BLaER1 treated with 17β-estradiol and CSF1 and Interleukin-3, amounts not matched to agents 10 nM and 100 nM (cell line): ENCODE data around the gene RBAK.

Experiments
- H3K27ac ChIP-seq, 11 experiments: shearing (Covaris generic); formaldehyde crosslinking; 2 replicates each; pipeline ENCODE4 v1.8.1; 2022
- H3K27me3 ChIP-seq, 11 experiments: shearing (Covaris generic); formaldehyde crosslinking; 2 replicates each; pipeline ENCODE4 v1.8.1; 2022
- H3K36me3 ChIP-seq, 11 experiments: shearing (Covaris generic); formaldehyde crosslinking; 2 replicates each; pipeline ENCODE4 v1.8.1; 2022
- H3K4me1 ChIP-seq, 10 experiments: shearing (Covaris generic); formaldehyde crosslinking; 2 replicates each; pipeline ENCODE4 v1.8.1; 2022
- H3K4me2 ChIP-seq, 11 experiments: shearing (Covaris generic); formaldehyde crosslinking; 2 replicates each; pipeline ENCODE4 v1.8.1; 2022
- H3K4me3 ChIP-seq, 10 experiments: shearing (Covaris generic); formaldehyde crosslinking; 2 replicates each; pipeline ENCODE4 v1.8.1; 2022
- H3K9ac ChIP-seq, 11 experiments: shearing (Covaris generic); formaldehyde crosslinking; 2 replicates each; pipeline ENCODE4 v1.8.1; 2022
- H3K9me3 ChIP-seq, 11 experiments: shearing (Covaris generic); formaldehyde crosslinking; replicated peaks in 1 of 11; 2 replicates each; pipeline ENCODE4 v1.8.1; 2022
- H4K20me1 ChIP-seq, 11 experiments: shearing (Covaris generic); formaldehyde crosslinking; 2 replicates each; pipeline ENCODE4 v1.8.1; 2022
- Cebpa-rat ChIP-seq, 11 experiments: shearing (Covaris generic); IDR thresholded peaks; 2 replicates each; pipeline ENCODE4 v1.8.1; 2022

The RBAK gene

DNA sequence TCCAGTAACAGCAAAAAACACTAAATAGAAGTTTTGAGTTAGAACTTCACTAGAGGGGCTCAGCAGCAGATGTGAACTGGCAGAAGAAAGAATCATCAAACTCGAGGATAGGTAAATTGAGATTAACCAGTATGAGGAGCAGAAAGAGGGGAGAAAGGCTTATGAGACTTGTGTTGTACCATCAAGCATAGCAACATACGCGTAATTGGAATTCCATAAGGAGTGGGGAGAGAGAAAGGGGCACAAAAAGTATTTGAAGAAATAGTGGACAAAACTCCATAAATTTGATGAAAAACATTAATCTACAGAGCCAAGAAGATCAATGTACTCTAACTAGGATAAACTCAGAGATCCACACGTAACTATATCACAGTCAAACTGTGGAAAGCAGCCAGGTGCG lies 48.3 kb downstream of the RBAK start:
- no peaks in the 10 kb centered on the region for H3K4me1 ChIP-seq

GRCh38 chr7:5094641-5095040 lies 49.0 kb downstream of the RBAK start:
- Histone ChIP-seq H4K20me1 (no peaks in the 10 kb centered on the region), H3K9me3 (peaks cover 44 to 60% (median 51%) of the 10 kb centered on the region in 11 experiments), H3K27me3 (no peaks in the 10 kb centered on the region), H3K4me1 (no peaks in the 10 kb centered on the region), H3K9ac (no peak overlapping the region), H3K4me3 (no peak overlapping the region), H3K4me2 (no peak overlapping the region), H3K36me3 (peaks cover 0 to 4% (median 0%) of the 10 kb centered on the region in 11 experiments; a peak in 1 of 22 replicates), H3K27ac (no peak overlapping the region)
- no peak for TF ChIP-seq Cebpa-rat (IDR thresholded peaks at IDR 0.05)

More for the DNA sequence above, 48.3 kb downstream of the RBAK start:
- Histone ChIP-seq H3K9me3 (peaks cover 37 to 53% (median 45%) of the 10 kb centered on the region in 11 experiments), H3K9ac (no peak overlapping the region), H3K4me3 (no peak overlapping the region), H4K20me1 (no peaks in the 10 kb centered on the region), H3K27me3 (no peaks in the 10 kb centered on the region), H3K4me2 (no peak overlapping the region), H3K27ac (no peak overlapping the region), H3K36me3 (peaks cover 0 to 4% (median 0%) of the 10 kb centered on the region in 11 experiments; a peak in 1 of 22 replicates)
- no peak for TF ChIP-seq Cebpa-rat (IDR thresholded peaks at IDR 0.05)

- no peaks in the 10 kb centered on the region for H3K27me3 ChIP-seq
- H4K20me1 ChIP-seq, result no peaks in the 10 kb centered on the region
- H3K27ac ChIP-seq, result no peak overlapping the region
- no peaks in the 10 kb centered on the region for H3K36me3 ChIP-seq
- no peak overlapping the region for H3K9ac ChIP-seq
- no peak overlapping the region for H3K4me2 ChIP-seq
- H3K9me3 ChIP-seq, result 0 out of 22 replicates have a peak, but pooled peaks cover 0 to 7% (median 0%) of the 10 kb centered on the region in 11 experiments
- no peak for TF ChIP-seq Cebpa-rat (IDR thresholded peaks at IDR 0.05)
- no peaks in the 10 kb centered on the region for H3K4me1 ChIP-seq
- H3K4me3 ChIP-seq, result no peak overlapping the region
Observed at GRCh38 chr7:5116359-5116758, 70.7 kb downstream of the RBAK start.

DNA sequence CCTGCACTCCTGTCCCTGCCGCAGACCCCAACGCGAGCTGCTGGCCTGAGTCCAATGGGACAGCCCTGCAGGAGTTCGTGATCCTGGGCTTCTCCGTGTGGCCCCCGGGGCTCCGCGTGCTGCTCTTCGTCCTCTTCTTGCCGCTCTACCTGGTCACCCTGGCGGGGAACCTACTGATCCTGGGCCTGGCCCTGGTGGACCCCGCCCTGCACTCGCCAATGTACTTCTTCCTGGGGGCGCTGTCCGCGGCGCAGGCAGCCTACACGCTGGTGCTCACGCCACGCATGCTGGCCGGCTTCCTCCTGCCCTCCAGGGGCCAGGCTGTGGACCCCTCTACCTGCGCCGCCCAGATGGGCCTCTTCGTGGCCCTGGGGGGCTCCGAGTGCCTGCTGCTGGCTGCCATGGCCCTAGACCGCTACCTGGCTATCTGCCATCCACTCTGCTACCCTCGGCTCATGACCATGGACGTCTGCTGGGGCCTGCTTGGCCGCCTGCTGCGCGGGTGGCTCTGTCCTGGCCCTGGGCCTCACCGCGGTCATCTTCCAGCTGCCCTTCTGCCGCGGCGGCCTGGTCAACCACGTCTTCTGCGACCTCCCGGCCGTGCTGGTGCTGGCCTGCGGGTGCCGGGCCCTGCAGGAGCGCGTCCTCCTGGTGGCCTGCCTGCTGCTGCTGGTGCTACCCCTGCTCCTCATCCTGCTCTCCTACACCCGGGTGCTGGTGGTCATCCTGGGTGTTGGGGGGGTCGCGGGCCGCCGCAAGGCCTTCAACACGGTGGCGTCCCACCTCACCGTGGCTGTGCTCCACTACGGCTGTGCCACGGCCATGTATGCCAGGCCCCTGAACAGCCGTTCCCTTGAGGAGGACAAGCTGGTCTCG lies 71.7 kb downstream of the RBAK start:
- Histone ChIP-seq H3K4me1 (no peaks in the 10 kb centered on the region), H3K27ac (no peak overlapping the region), H3K27me3 (no peaks in the 10 kb centered on the region), H3K4me3 (no peak overlapping the region), H3K36me3 (no peaks in the 10 kb centered on the region), H3K9ac (no peak overlapping the region), H4K20me1 (no peaks in the 10 kb centered on the region), H3K9me3 (no peaks in the 10 kb centered on the region), H3K4me2 (no peak overlapping the region)
- no peak for TF ChIP-seq Cebpa-rat (IDR thresholded peaks at IDR 0.05)
